ENCODE data around the gene COL6A5. TPM values are rescaled to one million over a fixed set of nuclear protein-coding genes. Genes with fewer than 3 reads are reported as not detected.
A peak's percentile ranks its signal among the peaks of the same experiment; 100 is the strongest.

Gene COL6A5
- total and polyA plus RNA-seq, 9 donors, result 0.03 to 0.26 (median 0.07) TPM

- H3K27ac ChIP-seq (ENCODE audit: low read length), result peak overlapping the region; percentile 31
- H3K36me3 ChIP-seq (ENCODE audit: control insufficient read depth, insufficient read depth, low read length), result no peaks in the 10 kb centered on the region
- no CpG with 5 or more reads among the region's 3 CpGs for WGBS (ENCODE audit: insufficient coverage)
- peaks cover 16% of the 10 kb centered on the region for H3K4me1 ChIP-seq (ENCODE audit: control insufficient read depth, insufficient read depth, low read length)
- H3K27me3 ChIP-seq (ENCODE audit: control insufficient read depth, insufficient read depth, low read length), result no peaks in the 10 kb centered on the region
- DNase-seq, result peak; percentile 72
- H3K4me3 ChIP-seq (ENCODE audit: low read length), result no peak overlapping the region
- no peaks in the 10 kb centered on the region for H3K9me3 ChIP-seq (replicated peaks; ENCODE audit: control insufficient read depth, low read depth, low read length)
Measured at GRCh38 chr3:130506031-130506430, 160.6 kb downstream of the COL6A5 start.

DNA sequence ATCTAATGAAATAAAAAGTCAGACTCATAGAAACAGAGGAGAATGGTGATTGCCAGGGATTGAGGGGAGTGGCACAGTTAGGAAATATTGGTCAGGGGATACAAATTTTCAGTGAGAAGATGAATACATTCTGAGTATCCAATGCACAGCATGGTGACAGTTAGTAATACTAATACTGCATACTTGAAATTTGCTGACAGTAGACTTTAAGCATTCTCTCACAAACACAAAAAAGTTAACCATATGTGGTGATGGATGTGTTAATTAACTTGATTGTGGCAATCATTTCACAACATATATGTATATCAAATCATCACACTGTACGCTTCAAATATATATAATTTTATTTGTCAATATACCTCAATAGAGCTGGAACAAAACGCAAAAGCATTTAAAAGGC, 162.3 kb downstream of the COL6A5 start:
- WGBS (ENCODE audit: insufficient coverage), result 100% methylated on average over 1 of the region's 2 CpGs
- no peak for DNase-seq
- Histone ChIP-seq H3K27ac (ENCODE audit: low read length) (no peak overlapping the region), H3K9me3 (replicated peaks; ENCODE audit: control insufficient read depth, low read depth, low read length) (no peaks in the 10 kb centered on the region), H3K27me3 (ENCODE audit: control insufficient read depth, insufficient read depth, low read length) (no peaks in the 10 kb centered on the region), H3K36me3 (ENCODE audit: control insufficient read depth, insufficient read depth, low read length) (no peaks in the 10 kb centered on the region), H3K4me3 (ENCODE audit: low read length) (no peak overlapping the region), H3K4me1 (ENCODE audit: control insufficient read depth, insufficient read depth, low read length) (peaks cover 16% of the 10 kb centered on the region)

DNA sequence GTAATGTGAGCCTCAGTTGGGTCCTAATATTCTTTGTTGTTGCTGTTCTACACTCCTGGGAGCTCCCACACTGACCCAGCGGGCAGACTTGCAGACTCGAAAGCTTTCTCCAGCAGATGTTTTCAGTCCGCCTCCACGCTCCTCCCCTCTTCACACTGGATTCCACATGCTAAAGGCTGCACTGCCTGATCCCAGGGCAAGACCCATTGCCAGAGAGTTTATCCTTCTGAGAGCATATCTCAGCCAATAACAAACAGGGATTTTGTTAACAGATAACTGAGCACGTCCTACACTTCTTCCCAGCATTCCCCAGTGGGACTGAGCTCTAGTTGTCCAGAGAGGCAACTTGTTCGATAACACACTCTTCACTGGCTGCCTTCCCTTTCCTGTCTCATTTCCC, 163.5 kb downstream of the COL6A5 start:
- peak overlapping the region; percentile 62 for H3K27ac ChIP-seq (ENCODE audit: low read length)

DNA sequence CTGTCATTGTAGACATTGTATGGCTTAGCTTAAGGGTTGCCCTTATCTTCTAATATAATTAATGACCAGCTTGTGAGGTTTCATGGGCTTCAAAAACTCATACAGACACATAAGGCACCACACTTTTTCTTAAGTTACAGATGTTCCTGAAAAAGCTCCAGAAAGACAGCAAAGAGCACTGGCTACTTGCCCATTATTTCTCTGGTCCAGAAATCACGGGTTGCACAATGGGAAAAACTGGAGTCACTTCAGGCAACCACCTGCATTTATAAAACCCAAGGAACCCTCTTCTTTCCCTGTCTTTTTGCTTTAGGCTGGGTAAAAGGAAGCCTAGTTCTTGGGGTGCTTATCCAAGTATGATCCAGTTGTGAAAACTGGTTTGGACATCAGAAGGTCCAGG, 169.2 kb downstream of the COL6A5 start:
- Histone ChIP-seq H3K4me1 (ENCODE audit: control insufficient read depth, insufficient read depth, low read length) (no peaks in the 10 kb centered on the region), H3K4me3 (ENCODE audit: low read length) (no peak overlapping the region), H3K9me3 (replicated peaks; ENCODE audit: control insufficient read depth, low read depth, low read length) (peaks cover 2% of the 10 kb centered on the region), H3K27me3 (ENCODE audit: control insufficient read depth, insufficient read depth, low read length) (peaks cover 16% of the 10 kb centered on the region), H3K27ac (ENCODE audit: low read length) (peak overlapping the region; percentile 51), H3K36me3 (ENCODE audit: control insufficient read depth, insufficient read depth, low read length) (no peaks in the 10 kb centered on the region)
- DNase-seq, result peak; percentile 85
- no CpG with 5 or more reads among the region's 1 CpG for WGBS (ENCODE audit: insufficient coverage)

More for the DNA sequence above, 163.5 kb downstream of the COL6A5 start:
- H3K4me3 ChIP-seq (ENCODE audit: low read length), result no peak overlapping the region
- H3K9me3 ChIP-seq (replicated peaks; ENCODE audit: control insufficient read depth, low read depth, low read length), result no peaks in the 10 kb centered on the region
- 10% methylated on average over 6 of the region's 6 CpGs for WGBS (ENCODE audit: insufficient coverage)
- DNase-seq, result peak; percentile 93
- H3K36me3 ChIP-seq (ENCODE audit: control insufficient read depth, insufficient read depth, low read length), result no peaks in the 10 kb centered on the region
- no peaks in the 10 kb centered on the region for H3K27me3 ChIP-seq (ENCODE audit: control insufficient read depth, insufficient read depth, low read length)
- peaks cover 16% of the 10 kb centered on the region for H3K4me1 ChIP-seq (ENCODE audit: control insufficient read depth, insufficient read depth, low read length)

- H3K27ac ChIP-seq (ENCODE audit: low read length), result no peak overlapping the region
Measured at GRCh38 chr3:130515755-130516154, 170.3 kb downstream of the COL6A5 start.

DNA sequence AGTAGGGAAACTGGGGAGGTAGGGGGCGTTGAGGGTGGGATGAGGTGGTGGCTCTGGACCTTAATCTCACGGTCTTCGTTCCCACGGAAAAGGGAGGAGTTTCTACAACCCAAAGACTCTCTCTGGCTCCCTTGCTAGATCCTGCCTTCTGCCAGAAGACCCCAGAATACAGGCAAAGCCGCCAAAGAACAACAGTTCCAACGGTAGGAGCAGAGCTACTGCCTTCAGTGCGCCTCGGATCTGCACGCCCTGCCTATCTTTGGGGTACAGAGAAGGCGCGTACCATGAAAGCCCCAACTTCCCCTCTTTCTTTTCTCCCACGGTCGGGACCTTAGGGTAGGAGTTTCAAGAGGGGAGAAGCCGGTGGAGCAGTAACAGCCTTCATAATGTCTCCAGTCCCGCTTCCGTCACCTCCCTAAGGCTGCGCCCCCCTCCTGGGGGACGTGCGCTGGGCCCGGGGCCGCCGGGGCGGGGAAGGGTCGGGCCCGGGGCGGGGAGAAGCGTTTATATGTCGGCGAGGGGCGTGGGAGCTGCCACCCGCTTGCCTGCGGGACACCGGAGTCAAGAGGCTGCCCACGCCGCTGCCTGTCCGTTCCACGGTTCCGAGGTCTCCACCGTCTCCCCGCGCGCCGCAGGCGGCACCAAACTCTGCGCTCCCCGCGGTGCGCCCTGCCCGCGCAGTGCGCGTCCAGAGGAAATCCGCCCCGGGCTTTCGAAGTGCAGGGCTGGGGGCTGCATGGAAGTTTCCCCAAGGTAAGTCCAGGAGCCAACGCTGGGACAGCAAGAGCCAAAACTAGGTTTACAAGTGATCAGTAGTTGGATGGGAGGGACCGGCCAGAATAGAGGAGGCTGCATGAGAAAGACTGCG, 171.4 kb downstream of the COL6A5 start, which contains the start of gene COL6A6:
Gene COL6A6 (plus strand): TSS at position 533 of the 868 bp plus-strand sequence. CDS start 43,188 bp downstream, outside the sequence.
- H3K36me3 ChIP-seq (ENCODE audit: control insufficient read depth, insufficient read depth, low read length), result no peaks in the 10 kb centered on the region
- peak within 1 kb of the TSS; percentile 71 for H3K4me3 ChIP-seq (ENCODE audit: low read length)
- peak; percentile 67 for DNase-seq
- peak within 1 kb of the TSS; percentile 87 for H3K27ac ChIP-seq (ENCODE audit: low read length)
- WGBS (ENCODE audit: insufficient coverage), result under 1% methylated on average over 41 of the region's 58 CpGs
- peaks cover 3% of the 10 kb centered on the region for H3K4me1 ChIP-seq (ENCODE audit: control insufficient read depth, insufficient read depth, low read length)
- H3K9me3 ChIP-seq (replicated peaks; ENCODE audit: control insufficient read depth, low read depth, low read length), result peaks cover 2% of the 10 kb centered on the region
- peaks cover 16% of the 10 kb centered on the region for H3K27me3 ChIP-seq (ENCODE audit: control insufficient read depth, insufficient read depth, low read length)

More at GRCh38 chr3:130515755-130516154, 170.3 kb downstream of the COL6A5 start:
- Histone ChIP-seq H3K4me3 (ENCODE audit: low read length) (no peak overlapping the region), H3K9me3 (replicated peaks; ENCODE audit: control insufficient read depth, low read depth, low read length) (peaks cover 2% of the 10 kb centered on the region), H3K27me3 (ENCODE audit: control insufficient read depth, insufficient read depth, low read length) (peaks cover 16% of the 10 kb centered on the region), H3K36me3 (ENCODE audit: control insufficient read depth, insufficient read depth, low read length) (no peaks in the 10 kb centered on the region), H3K4me1 (ENCODE audit: control insufficient read depth, insufficient read depth, low read length) (no peaks in the 10 kb centered on the region)
- DNase-seq, result no peak
- WGBS (ENCODE audit: insufficient coverage), result 91% methylated on average over 1 of the region's 2 CpGs

DNA sequence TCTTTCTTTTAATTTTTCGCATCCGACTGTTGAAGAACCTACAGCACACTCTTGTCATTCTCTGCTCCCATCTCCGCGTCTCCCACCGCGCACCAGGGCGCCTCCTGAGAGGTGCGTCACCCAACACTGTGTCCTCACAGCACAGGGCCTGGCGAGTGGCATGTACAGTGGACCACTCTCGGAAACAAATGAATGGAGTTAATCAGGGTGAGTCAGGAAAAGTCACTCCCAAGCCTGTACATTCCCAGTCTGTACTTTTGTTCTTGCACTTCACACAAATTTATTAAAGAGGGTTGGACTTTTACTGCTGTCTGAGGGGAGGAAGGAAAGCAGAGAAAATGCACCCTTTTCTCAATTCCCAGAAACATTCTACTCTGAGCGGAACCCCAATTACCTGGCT, 172.1 kb downstream of the COL6A5 start:
- Histone ChIP-seq H3K4me3 (ENCODE audit: low read length) (peak overlapping the region; percentile 71), H3K27ac (ENCODE audit: low read length) (peak overlapping the region; percentile 87), H3K36me3 (ENCODE audit: control insufficient read depth, insufficient read depth, low read length) (no peaks in the 10 kb centered on the region), H3K9me3 (replicated peaks; ENCODE audit: control insufficient read depth, low read depth, low read length) (peaks cover 2% of the 10 kb centered on the region), H3K27me3 (ENCODE audit: control insufficient read depth, insufficient read depth, low read length) (peaks cover 16% of the 10 kb centered on the region), H3K4me1 (ENCODE audit: control insufficient read depth, insufficient read depth, low read length) (peaks cover 3% of the 10 kb centered on the region)
- DNase-seq, result peak; percentile 54
- WGBS (ENCODE audit: insufficient coverage), result 21% methylated on average over 8 of the region's 11 CpGs

DNA sequence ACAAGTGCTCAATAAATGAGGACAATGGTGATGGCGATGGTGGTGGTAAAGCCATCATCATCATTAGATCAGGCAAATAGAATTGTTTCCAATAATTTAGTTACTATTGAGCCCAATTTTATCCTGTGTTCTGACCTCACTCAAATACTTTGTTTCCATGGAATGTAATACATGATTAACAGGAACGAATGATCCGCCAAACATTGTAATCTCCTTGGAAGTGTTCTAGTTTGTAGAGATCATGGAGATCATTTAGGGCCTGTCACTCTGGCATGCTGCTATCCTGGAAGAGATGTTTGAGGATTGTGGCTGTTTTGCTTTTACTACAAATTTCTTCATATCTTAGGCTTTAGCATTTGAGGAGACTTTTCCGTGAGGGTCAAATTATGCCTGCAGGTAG, 174.3 kb downstream of the COL6A5 start:
- WGBS (ENCODE audit: insufficient coverage), result no CpG with 5 or more reads among the region's 4 CpGs
- peak overlapping the region; percentile 71 for H3K4me3 ChIP-seq (ENCODE audit: low read length)
- H3K27me3 ChIP-seq (ENCODE audit: control insufficient read depth, insufficient read depth, low read length), result peaks cover 16% of the 10 kb centered on the region

GRCh38 chr3:130522399-130522798, 176.9 kb downstream of the COL6A5 start:
- Histone ChIP-seq H3K9me3 (replicated peaks; ENCODE audit: control insufficient read depth, low read depth, low read length) (no peaks in the 10 kb centered on the region), H3K4me3 (ENCODE audit: low read length) (no peak overlapping the region), H3K27ac (ENCODE audit: low read length) (no peak overlapping the region), H3K36me3 (ENCODE audit: control insufficient read depth, insufficient read depth, low read length) (peaks cover 3% of the 10 kb centered on the region), H3K27me3 (ENCODE audit: control insufficient read depth, insufficient read depth, low read length) (peaks cover 3% of the 10 kb centered on the region), H3K4me1 (ENCODE audit: control insufficient read depth, insufficient read depth, low read length) (peaks cover 13% of the 10 kb centered on the region)
- 81% methylated on average over 2 of the region's 2 CpGs for WGBS (ENCODE audit: insufficient coverage)
- DNase-seq, result no peak

More for the DNA sequence above, 174.3 kb downstream of the COL6A5 start:
- Histone ChIP-seq H3K36me3 (ENCODE audit: control insufficient read depth, insufficient read depth, low read length) (no peaks in the 10 kb centered on the region), H3K27ac (ENCODE audit: low read length) (peak overlapping the region; percentile 21), H3K4me1 (ENCODE audit: control insufficient read depth, insufficient read depth, low read length) (peaks cover 10% of the 10 kb centered on the region), H3K9me3 (replicated peaks; ENCODE audit: control insufficient read depth, low read depth, low read length) (no peaks in the 10 kb centered on the region)
- peak; percentile 65 for DNase-seq

GRCh38 chr3:130527426-130527825, 182.0 kb downstream of the COL6A5 start:
- H3K4me3 ChIP-seq (ENCODE audit: low read length), result no peak overlapping the region
- H3K27ac ChIP-seq (ENCODE audit: low read length), result peak overlapping the region; percentile 10
- H3K9me3 ChIP-seq (replicated peaks; ENCODE audit: control insufficient read depth, low read depth, low read length), result no peaks in the 10 kb centered on the region
- no CpG with 5 or more reads among the region's 1 CpG for WGBS (ENCODE audit: insufficient coverage)
- no peaks in the 10 kb centered on the region for H3K27me3 ChIP-seq (ENCODE audit: control insufficient read depth, insufficient read depth, low read length)
- peaks cover 3% of the 10 kb centered on the region for H3K36me3 ChIP-seq (ENCODE audit: control insufficient read depth, insufficient read depth, low read length)
- peak; percentile 72 for DNase-seq
- peaks cover 10% of the 10 kb centered on the region for H3K4me1 ChIP-seq (ENCODE audit: control insufficient read depth, insufficient read depth, low read length)

Data from muscle of leg (tissue), 11 donors.